ENCODE data around the gene NPNT.

The NPNT gene

DNA sequence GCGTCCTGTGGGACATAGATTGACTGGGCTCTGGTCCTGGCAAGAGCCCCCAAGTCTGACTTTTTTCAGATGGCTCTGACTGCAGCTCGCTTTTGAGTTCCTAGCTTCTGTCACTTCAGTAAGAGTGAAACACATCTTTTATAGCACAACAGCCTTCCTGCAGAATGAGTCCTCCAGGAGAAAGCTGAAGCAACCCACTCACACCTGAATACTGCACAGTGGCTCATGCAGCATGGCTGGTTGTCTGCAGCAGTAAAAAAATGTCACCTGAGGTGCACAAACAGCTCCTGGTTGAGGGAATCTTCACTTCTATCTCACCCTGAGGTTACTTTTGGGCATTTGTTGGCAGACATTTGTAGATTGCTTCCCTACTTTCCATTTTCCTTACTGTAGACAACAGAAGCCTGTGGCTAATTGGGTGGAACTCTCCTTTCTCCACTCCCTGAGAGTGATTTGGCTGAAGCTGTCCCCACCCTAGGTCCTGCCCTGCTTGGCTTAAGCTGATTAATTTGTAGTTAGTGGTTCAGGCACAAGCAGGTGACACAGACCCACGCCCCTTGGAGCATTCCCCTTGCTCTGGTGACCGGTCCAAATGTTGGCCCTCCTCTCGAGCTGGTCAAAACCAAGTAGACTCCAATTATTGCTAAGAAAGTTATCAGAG, 99.7 kb downstream of the NPNT start:
- no peak for TF ChIP-seq ZNF384 (IDR thresholded peaks at IDR 0.05)
- no peak for TF ChIP-seq L3MBTL2 (conservative IDR thresholded peaks at IDR 0.05)
- no peak for TF ChIP-seq FOXK2 (IDR thresholded peaks at IDR 0.05)
- TF ChIP-seq ARNT (IDR thresholded peaks at IDR 0.05) = no peak
- TF ChIP-seq FOXM1 (IDR thresholded peaks at IDR 0.05; ENCODE audit: borderline replicate concordance) = no peak
- TF ChIP-seq TARDBP (IDR thresholded peaks at IDR 0.05) = no peak
- TF ChIP-seq FOXA1 (IDR thresholded peaks at IDR 0.05) = no peak
- POLR2A ChIA-PET = no interaction called here
- DNase-seq (ENCODE audit: extremely low spot score) = no peak
- CTCF ChIA-PET = no interaction called here

GRCh38 chr4:105996845-105997244, 101.6 kb downstream of the NPNT start:
- ChIA-PET POLR2A (no interaction called here), CTCF (no interaction called here)
- TF ChIP-seq, protein P1, sequence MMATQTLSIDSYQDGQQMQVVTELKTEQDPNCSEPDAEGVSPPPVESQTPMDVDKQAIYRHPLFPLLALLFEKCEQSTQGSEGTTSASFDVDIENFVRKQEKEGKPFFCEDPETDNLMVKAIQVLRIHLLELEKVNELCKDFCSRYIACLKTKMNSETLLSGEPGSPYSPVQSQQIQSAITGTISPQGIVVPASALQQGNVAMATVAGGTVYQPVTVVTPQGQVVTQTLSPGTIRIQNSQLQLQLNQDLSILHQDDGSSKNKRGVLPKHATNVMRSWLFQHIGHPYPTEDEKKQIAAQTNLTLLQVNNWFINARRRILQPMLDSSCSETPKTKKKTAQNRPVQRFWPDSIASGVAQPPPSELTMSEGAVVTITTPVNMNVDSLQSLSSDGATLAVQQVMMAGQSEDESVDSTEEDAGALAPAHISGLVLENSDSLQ (IDR thresholded peaks at IDR 0.05) = no peak
- TF ChIP-seq SP1 (IDR thresholded peaks at IDR 0.05) (no peak), BHLHE40 (IDR thresholded peaks at IDR 0.05; ENCODE audit: borderline replicate concordance) (no peak), ELF4 (IDR thresholded peaks at IDR 0.05) (no peak), L3MBTL2 (conservative IDR thresholded peaks at IDR 0.05) (no peak), TARDBP (IDR thresholded peaks at IDR 0.05) (no peak), HDGF (IDR thresholded peaks at IDR 0.05; ENCODE audit: borderline replicate concordance) (no peak), NFRKB (IDR thresholded peaks at IDR 0.05) (no peak), SUZ12 (IDR thresholded peaks at IDR 0.05) (no peak), CTBP1 (IDR thresholded peaks at IDR 0.05; ENCODE audit: borderline replicate concordance) (no peak), FOXA1 (IDR thresholded peaks at IDR 0.05) (no peak), FOXM1 (IDR thresholded peaks at IDR 0.05; ENCODE audit: borderline replicate concordance) (no peak), LEF1 (IDR thresholded peaks at IDR 0.05; ENCODE audit: borderline replicate concordance) (no peak), ARNT (IDR thresholded peaks at IDR 0.05) (no peak), ZNF384 (IDR thresholded peaks at IDR 0.05) (no peak), FOXK2 (IDR thresholded peaks at IDR 0.05) (no peak)
- DNase-seq (ENCODE audit: extremely low spot score) = no peak

DNA sequence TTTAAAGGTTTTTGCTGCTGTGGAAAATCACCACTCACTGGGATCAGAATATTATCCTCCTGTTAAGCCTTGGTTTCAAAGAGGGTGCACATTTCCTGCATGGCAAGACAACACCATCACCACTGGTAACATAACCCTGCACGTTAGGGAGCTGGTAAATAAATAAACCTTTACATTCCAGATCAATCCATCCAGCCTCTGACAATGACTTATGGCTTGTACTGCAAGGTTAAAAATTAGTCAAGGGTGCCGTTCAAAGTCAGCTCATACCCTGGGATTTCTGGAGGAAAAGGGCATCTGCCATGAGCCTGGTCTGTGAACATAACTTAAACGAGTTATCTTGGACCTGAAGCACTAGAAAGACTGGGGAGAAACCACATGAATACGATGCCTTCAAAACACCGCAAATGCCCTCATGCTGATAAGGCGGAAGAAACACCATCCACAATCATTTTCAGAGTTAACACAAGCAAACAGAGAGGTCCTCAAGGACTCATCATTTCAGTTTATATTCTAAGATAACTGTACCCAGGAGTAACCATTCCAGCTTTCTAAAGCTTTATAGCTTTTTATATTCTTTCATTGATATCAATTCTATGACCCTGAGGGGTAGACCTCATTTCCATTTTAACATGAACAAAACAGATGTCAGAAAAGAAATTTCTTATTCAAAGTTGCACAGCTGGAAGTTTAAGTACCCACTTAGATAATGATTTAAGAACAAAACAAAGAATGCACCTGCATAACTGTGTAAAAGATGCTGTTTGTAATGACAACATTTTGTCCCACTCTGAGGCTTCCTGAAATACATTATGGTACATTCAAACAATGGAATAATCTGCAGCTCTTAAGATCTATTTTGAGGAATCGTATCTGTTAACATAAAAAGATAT, 103.1 kb downstream of the NPNT start:
- no peak for DNase-seq (ENCODE audit: extremely low spot score)
- ChIA-PET CTCF (interaction anchor here (0.7 kb wide), 1 partner anchor 142 kb away, joined by 3 read pairs; no protein-coding TSS in a partner anchor), POLR2A (no interaction called here)
- TF ChIP-seq, protein P1 (IDR thresholded peaks at IDR 0.05) = peak; percentile 76
- TF ChIP-seq CTBP1 (IDR thresholded peaks at IDR 0.05; ENCODE audit: borderline replicate concordance) = no peak

- DNase-seq (ENCODE audit: extremely low spot score) = no peak
- CTCF ChIA-PET = no interaction called here
- TF ChIP-seq TARDBP (IDR thresholded peaks at IDR 0.05) = no peak
- no peak for TF ChIP-seq ELF4 (IDR thresholded peaks at IDR 0.05)
- no peak for TF ChIP-seq NFRKB (IDR thresholded peaks at IDR 0.05)
- TF ChIP-seq L3MBTL2 (conservative IDR thresholded peaks at IDR 0.05) = no peak
- TF ChIP-seq SP1 (IDR thresholded peaks at IDR 0.05) = no peak
- TF ChIP-seq FOXA1 (IDR thresholded peaks at IDR 0.05) = no peak
- TF ChIP-seq BHLHE40 (IDR thresholded peaks at IDR 0.05; ENCODE audit: borderline replicate concordance) = no peak
- TF ChIP-seq LEF1 (IDR thresholded peaks at IDR 0.05; ENCODE audit: borderline replicate concordance) = no peak
- TF ChIP-seq FOXM1 (IDR thresholded peaks at IDR 0.05; ENCODE audit: borderline replicate concordance) = no peak
- no peak for TF ChIP-seq ZNF384 (IDR thresholded peaks at IDR 0.05)
- POLR2A ChIA-PET = no interaction called here
Measured at GRCh38 chr4:106002994-106003393, 107.7 kb downstream of the NPNT start.

DNA sequence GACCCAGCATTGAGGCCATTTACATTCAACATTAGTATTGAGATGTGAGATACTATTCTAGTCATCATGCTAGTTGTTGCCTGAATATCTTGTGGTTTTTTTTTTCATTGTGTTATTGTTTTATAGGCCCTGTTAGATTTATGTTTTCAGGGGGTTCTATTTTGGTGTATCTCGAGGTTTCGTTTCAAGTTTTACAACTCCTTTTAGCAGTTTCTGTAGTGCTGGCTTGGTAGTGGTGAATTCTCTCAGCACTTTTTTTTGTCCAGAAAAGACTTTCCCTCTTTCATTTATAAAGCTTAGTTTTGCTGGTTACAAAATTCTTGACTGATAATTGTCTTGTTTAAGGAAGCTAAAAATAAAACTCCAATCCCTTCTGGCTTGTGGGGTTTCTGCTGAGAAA, 115.5 kb downstream of the NPNT start:
- no peak for DNase-seq (ENCODE audit: extremely low spot score)
- ChIA-PET POLR2A (no interaction called here), CTCF (no interaction called here)
- TF ChIP-seq LEF1 (IDR thresholded peaks at IDR 0.05; ENCODE audit: borderline replicate concordance) (no peak), FOXM1 (IDR thresholded peaks at IDR 0.05; ENCODE audit: borderline replicate concordance) (no peak), FOXK2 (IDR thresholded peaks at IDR 0.05) (no peak), TARDBP (IDR thresholded peaks at IDR 0.05) (no peak), NFRKB (IDR thresholded peaks at IDR 0.05) (no peak), ARNT (IDR thresholded peaks at IDR 0.05) (no peak), SP1 (IDR thresholded peaks at IDR 0.05) (no peak), BHLHE40 (IDR thresholded peaks at IDR 0.05; ENCODE audit: borderline replicate concordance) (no peak), ELF4 (IDR thresholded peaks at IDR 0.05) (no peak), FOXA1 (IDR thresholded peaks at IDR 0.05) (no peak)

GRCh38 chr4:106011387-106011786, 116.1 kb downstream of the NPNT start:
- ChIA-PET POLR2A (no interaction called here), CTCF (no interaction called here)
- TF ChIP-seq HDGF (IDR thresholded peaks at IDR 0.05; ENCODE audit: borderline replicate concordance) (no peak), FOXM1 (IDR thresholded peaks at IDR 0.05; ENCODE audit: borderline replicate concordance) (no peak), SP1 (IDR thresholded peaks at IDR 0.05) (no peak), FOXA1 (IDR thresholded peaks at IDR 0.05) (no peak), NFRKB (IDR thresholded peaks at IDR 0.05) (no peak), ZNF384 (IDR thresholded peaks at IDR 0.05) (no peak), BHLHE40 (IDR thresholded peaks at IDR 0.05; ENCODE audit: borderline replicate concordance) (no peak), ARNT (IDR thresholded peaks at IDR 0.05) (no peak), ELF4 (IDR thresholded peaks at IDR 0.05) (no peak), LEF1 (IDR thresholded peaks at IDR 0.05; ENCODE audit: borderline replicate concordance) (no peak), TARDBP (IDR thresholded peaks at IDR 0.05) (no peak), L3MBTL2 (conservative IDR thresholded peaks at IDR 0.05) (no peak), CTBP1 (IDR thresholded peaks at IDR 0.05; ENCODE audit: borderline replicate concordance) (no peak), FOXK2 (IDR thresholded peaks at IDR 0.05) (no peak), SUZ12 (IDR thresholded peaks at IDR 0.05) (no peak)
- TF ChIP-seq, protein P1 (IDR thresholded peaks at IDR 0.05) = no peak
- no peak for DNase-seq (ENCODE audit: extremely low spot score)
